GM21526 (cell line): ENCODE measurements around the gene RAI1.
"Not testable (repeated sequence)": the region's sequence is repeated elsewhere in the genome, so short reads cannot be mapped to it uniquely, and the experiment has no call there.

Experiments used
- ATAC-seq: cut with Tn5 transposase; IDR thresholded peaks from one replicate; pipeline ENCODE4 v1.9.1; 2021; ENCODE audit warnings: moderate library complexity; ENCODE audit not compliant: unreplicated experiment, low FRiP score

The RAI1 gene

DNA sequence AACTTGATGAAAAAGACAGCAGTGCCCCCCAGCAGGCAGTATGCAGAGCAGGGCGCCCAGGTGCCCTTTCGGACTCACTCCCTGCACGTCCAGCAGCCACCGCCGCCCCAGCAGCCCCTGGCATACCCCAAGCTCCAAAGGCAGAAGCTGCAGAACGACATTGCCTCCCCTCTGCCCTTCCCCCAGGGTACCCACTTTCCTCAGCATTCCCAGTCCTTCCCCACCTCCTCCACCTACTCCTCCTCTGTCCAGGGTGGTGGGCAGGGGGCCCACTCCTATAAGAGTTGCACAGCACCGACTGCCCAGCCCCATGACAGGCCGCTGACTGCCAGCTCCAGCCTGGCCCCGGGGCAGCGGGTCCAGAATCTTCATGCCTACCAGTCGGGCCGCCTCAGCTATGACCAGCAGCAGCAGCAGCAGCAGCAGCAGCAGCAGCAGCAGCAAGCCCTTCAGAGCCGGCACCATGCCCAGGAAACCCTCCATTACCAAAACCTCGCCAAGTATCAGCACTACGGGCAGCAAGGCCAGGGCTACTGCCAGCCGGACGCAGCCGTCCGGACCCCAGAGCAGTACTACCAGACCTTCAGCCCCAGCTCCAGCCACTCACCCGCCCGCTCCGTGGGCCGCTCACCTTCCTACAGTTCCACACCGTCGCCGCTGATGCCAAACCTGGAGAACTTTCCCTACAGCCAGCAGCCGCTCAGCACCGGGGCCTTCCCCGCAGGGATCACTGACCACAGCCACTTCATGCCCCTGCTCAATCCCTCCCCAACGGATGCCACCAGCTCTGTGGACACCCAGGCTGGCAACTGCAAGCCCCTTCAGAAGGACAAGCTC is 112.3 kb downstream of the RAI1 start:
- ATAC-seq, result no peak

DNA sequence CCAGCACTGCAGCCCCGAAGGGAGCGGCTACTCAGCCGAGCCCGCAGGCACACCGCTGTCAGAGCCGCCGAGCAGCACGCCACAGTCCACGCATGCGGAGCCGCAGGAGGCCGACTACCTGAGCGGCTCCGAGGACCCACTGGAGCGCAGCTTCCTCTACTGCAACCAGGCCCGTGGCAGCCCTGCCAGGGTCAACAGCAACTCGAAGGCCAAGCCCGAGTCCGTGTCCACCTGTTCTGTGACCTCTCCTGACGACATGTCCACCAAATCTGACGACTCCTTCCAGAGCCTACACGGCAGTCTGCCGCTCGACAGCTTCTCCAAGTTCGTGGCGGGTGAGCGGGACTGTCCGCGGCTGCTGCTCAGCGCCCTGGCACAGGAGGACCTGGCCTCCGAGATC is 113.1 kb downstream of the RAI1 start:
- no peak for ATAC-seq

DNA sequence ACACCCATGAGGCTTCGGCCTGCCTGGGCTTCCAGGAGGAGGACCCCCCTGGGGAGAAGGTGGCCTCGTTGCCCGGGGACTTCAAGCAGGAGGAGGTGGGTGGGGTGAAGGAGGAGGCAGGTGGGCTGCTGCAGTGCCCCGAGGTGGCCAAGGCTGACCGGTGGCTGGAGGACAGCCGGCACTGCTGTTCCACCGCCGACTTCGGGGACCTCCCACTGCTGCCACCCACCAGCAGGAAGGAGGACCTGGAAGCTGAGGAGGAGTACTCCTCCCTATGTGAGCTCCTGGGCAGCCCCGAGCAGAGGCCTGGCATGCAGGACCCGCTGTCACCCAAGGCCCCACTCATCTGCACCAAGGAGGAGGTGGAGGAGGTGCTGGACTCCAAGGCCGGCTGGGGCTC is 114.0 kb downstream of the RAI1 start:
- ATAC-seq, result no peak

DNA sequence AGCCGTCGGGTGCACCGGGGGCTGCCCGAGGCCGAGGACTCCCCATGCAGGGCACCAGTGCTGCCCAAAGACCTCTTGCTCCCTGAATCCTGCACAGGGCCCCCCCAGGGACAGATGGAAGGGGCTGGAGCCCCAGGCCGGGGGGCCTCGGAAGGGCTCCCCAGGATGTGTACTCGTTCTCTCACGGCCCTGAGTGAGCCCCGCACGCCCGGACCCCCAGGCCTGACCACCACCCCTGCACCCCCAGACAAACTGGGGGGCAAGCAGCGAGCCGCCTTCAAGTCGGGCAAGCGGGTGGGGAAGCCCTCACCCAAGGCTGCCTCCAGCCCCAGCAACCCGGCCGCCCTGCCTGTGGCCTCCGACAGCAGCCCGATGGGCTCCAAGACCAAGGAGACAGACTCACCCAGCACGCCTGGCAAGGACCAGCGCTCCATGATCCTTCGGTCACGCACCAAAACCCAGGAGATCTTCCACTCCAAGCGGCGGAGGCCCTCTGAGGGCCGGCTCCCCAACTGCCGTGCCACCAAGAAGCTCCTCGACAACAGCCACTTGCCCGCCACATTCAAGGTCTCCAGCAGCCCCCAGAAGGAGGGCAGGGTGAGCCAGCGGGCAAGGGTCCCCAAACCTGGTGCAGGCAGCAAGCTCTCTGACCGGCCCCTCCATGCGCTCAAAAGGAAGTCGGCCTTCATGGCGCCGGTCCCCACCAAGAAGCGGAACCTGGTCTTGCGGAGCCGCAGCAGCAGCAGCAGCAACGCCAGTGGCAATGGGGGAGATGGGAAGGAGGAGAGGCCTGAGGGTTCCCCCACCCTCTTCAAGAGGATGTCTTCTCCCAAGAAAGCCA is 114.9 kb downstream of the RAI1 start:
- ATAC-seq, result no peak

DNA sequence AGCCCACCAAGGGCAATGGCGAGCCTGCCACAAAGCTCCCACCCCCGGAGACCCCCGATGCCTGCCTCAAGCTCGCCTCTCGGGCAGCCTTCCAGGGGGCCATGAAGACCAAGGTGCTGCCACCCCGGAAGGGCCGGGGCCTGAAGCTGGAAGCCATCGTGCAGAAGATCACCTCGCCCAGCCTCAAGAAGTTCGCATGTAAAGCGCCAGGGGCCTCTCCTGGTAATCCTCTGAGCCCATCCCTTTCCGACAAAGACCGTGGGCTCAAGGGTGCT is 115.5 kb downstream of the RAI1 start:
- ATAC-seq, result no peak

DNA sequence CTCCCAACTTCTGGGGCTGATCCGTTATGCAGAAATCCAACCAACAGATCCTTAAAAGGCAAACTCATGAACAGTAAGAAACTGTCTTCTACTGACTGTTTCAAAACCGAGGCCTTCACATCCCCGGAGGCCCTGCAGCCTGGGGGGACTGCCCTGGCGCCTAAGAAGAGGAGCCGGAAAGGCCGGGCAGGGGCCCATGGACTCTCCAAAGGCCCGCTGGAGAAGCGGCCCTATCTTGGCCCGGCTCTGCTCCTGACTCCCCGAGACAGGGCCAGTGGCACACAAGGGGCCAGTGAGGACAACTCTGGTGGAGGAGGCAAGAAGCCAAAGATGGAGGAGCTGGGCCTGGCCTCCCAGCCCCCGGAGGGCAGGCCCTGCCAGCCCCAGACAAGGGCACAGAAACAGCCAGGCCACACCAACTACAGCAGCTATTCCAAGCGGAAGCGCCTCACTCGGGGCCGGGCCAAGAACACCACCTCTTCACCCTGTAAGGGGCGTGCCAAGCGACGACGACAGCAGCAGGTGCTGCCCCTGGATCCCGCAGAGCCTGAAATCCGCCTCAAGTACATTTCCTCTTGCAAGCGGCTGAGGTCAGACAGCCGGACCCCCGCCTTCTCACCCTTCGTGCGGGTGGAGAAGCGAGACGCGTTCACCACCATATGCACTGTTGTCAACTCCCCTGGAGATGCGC is 116.0 kb downstream of the RAI1 start:
- no peak for ATAC-seq

DNA sequence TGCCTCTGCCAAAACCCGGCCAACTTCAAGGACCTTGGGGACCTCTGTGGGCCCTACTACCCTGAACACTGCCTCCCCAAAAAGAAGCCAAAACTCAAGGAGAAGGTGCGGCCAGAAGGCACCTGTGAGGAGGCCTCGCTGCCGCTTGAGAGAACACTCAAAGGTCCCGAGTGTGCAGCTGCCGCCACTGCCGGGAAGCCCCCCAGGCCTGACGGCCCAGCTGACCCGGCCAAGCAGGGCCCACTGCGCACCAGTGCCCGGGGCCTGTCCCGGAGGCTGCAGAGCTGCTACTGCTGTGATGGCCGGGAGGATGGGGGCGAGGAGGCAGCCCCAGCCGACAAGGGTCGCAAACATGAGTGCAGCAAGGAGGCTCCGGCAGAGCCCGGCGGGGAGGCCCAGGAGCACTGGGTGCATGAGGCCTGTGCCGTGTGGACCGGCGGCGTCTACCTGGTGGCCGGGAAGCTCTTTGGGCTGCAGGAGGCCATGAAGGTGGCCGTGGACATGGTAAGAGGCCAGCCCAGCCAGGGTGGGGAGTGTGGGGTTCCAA is 116.8 kb downstream of the RAI1 start:
- ATAC-seq, result no peak

DNA sequence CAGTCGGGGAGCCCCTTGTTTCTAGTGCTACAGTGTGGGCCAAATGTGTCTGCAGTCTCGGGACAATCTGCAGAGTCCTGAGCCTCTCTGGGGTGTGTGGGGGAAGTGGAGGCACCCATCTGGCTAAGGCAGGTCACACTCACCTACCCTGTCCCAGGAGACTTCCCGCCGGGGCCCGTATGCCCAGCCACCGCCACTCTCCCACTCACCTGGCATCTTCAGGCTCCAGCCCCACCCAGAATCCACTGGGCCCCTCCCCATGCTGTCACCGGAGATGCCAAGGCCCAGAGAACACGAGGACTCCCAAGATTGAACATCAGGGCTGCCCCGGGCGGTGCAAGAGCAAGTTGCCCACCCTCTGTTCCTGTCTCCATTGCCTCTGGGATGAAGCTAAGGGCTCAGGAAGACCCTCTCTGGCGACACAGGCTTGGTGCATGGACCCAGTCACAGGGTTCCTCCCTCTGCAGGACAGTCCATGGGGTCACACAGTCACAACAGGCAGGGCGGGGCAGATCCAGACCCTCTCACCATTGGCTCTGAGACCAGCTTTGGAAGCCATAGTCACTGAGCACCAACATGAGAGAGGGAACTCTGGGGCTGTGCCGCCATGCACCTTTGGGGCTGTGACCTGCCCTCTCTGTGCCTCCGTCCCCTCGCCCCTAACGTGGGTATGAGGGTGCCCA is 117.5 kb downstream of the RAI1 start:
- ATAC-seq, result no peak

DNA sequence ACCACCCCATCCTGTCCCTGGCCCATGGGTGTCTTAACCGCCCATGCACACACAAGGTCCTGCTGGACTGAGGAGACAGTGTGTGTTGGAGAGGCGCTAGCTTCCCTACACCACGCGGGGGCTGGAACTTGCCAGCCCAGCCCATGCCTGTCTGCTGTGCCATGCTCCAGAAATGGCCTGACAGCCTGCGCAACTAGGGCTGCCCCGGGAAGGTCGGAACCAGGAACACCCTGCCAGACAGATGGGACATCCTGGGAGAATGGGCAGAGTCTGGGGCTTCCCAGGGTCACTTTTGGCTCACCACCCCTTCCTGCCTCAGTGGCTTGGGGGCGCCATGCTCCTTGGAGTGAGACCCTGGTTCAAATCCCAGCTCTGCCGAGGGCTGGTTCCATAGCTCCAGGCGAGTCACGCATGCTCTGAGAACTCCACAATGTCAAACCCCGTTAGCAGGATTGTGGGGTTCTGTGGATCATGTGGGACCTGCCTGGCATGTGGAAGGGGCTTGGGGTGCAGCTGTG is 119.3 kb downstream of the RAI1 start:
- no peak for ATAC-seq

DNA sequence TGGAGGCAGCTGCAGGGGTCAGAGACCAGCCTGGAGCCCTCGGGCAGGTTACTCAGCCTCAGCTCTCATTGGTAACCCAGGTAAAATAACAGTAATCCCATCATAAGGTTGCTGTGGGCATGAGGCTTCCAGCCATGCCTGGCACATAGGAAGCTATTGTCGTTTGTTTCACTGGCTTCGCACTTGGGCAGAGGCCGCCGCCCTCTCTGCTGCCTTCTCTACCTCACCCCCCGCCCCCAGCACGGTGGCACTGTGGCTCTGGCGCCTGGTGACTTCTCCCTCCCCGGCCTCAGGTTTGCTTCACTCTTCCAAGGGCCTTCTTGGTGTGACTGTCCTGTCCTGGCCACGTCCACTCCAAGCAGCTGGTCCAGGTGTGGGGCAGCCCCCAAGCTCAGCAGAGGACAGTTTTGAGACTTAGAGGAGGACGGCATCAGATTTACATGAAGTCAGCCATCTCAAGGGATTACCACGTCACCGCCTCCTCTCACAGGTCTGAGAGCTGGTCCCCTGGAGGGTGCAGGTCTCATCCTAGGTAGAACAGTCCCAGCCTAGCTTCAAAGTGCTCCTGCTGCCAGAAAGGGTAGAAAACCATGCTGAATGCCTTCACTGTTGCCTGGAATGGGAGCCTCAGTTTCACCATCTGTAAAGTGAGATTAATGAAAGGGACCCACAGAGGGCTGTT is 120.7 kb downstream of the RAI1 start:
- ATAC-seq, result no peak

DNA sequence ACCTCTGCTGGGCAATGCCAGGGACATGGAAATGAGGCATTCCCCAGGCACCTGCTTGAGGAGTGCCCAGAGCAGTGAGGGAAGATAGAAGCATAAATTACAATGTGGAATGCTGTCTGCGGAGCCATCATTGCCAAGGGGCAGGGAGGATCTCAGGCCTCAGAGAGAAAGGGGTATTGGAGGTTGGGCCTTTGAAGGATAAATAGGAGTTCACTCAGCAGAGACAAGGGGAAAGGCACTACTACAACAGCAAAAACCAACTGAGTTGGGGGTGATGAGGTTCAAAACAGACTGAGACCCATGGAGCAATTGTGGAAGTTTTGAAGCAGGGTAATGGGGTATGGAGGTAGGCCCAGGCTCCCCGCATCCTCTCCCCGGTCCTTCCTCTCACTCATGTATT is 122.7 kb downstream of the RAI1 start:
- ATAC-seq, result no peak

DNA sequence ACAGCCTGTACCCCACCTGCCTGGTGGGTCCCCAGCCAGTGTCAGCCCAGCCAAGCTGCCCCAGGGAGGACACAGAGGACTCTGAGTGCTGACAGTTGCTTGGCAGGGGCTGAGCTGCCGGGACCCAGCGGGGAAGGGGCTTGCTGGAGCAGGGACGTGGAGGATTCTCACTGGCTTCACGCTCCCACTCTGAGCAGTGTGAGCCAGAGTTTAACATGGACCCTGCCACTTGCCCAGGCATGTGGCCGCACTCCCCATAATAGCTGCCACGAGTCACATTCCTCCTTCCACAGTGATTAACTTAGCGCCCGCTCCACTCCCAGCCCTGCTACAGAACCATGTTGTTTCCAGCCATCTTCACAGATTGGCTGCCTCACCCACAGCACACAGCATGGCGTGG is 124.3 kb downstream of the RAI1 start:
- no peak for ATAC-seq

DNA sequence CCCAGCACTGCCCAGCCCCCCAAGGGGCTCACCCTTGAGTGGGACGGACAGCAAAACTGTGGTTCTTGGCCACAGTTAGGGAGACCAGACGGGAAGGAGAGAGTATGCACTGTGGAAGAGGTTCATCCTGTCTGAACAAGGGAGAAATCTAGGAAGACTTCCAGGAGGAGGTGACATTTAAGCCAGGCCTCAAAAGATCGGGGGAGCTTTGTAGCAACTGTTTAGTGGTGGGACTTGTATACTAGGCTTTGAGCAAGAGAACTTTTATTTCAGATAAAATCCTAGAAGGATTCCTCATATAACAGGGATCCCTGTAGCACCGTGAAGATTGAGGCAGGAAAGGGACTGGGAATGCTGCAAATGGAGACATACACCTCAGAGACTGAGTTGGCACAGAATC is 124.8 kb downstream of the RAI1 start:
- no peak for ATAC-seq

DNA sequence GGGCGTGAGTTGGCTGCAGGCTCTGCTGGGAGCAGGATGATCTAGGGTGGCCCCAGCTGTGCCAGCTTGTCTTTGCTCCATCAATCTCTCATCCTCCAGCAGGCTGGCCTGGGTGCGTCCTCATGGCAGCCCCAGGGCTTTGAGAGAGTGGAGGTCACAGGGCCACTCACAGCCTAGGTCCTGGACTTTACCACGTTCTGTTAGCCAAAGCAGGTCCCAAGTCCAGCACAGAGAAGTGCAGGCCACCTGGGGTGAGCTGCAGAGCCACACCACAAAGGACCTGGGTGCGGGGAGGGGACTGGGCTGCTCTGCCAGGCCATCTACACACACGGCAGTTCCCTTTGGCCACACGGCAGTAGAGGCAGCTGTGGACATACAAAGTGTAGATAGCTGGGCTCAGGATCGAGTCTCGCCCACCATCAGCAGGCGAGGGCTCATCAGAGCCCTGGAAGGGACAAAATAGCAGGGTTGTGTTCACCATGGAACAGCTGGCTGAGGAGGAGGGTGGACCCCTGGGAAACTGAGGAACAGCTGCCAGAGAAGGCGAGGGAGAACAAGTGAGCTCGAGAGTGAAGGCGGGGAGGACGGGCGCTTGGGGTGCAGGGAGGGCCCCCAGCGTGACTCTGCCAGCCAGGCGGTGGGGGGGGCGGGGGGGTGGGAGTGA is 125.5 kb downstream of the RAI1 start:
- no peak for ATAC-seq

DNA sequence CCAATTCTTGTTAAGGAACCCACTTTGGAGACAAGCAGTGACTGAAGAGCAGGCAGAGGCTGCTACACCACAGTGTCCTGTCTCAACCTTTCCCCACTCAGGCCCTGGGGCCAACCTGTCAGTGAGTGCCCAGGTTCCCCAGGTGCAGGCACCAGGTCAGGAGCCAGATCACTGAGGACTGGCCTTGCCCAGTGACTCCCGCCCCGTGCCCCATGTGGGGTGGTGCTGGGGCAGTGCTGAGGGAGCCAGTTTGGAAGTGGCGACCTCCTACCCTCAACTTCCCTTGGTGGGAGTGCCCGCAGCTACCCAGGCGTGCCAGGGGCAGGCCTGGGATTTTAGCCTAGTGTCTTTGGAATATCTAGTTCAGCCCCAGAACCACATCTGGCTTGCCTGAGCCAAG is 126.2 kb downstream of the RAI1 start:
- ATAC-seq, result no peak

DNA sequence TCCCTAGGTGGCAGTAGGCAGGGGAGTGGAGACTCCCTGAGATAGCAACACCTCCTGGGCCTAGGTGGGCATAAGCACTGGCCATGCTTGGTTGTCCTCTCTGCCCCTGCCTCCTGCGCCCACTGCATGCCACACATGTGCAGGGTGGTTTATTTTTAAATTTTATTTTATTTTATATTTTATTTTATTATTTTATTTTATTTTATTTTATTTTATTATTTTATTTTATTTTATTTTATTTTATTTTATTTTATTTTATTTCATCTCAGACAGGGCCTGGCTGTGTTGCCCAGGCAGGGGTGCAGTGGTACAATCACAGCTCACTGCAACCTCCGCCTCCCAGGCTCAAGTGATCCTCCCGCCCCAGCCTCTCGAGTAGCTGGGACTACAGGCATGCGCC is 126.9 kb downstream of the RAI1 start:
- not testable (repeated sequence) for ATAC-seq

DNA sequence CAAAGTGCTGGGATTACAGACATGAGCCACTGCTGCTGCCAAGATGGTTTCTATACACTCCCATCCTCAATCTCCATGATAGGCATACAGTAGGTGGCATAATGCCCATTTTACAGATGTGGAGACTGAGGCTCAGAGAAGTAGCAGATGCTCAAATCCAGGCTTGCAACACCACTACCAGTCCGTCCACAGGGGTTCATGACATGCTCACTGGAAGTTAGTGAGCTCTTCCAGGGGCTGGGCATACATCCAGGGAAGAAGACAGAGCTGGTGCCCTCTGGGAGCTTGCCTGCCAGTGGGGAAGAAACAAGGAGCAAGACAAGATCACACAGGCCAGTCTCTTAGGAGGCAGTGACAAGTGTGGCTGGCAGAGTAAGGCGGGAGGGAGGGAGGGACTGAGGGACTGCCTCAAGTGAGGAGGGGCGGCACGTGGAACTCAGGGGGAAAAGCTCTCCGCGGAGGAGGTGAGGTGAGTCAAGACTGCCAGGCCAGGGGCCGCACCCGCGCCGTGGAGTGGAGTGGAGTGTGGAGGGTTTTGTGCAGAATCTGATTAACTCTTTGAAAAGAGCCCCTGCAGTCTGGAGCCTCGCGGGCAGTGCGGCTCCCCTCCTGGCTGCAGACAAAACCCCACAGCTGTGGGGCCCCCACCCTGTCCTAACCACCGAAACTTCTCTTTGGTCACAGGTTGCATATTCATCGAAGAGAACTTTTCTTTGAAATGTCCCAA is 127.6 kb downstream of the RAI1 start:
- no peak for ATAC-seq

DNA sequence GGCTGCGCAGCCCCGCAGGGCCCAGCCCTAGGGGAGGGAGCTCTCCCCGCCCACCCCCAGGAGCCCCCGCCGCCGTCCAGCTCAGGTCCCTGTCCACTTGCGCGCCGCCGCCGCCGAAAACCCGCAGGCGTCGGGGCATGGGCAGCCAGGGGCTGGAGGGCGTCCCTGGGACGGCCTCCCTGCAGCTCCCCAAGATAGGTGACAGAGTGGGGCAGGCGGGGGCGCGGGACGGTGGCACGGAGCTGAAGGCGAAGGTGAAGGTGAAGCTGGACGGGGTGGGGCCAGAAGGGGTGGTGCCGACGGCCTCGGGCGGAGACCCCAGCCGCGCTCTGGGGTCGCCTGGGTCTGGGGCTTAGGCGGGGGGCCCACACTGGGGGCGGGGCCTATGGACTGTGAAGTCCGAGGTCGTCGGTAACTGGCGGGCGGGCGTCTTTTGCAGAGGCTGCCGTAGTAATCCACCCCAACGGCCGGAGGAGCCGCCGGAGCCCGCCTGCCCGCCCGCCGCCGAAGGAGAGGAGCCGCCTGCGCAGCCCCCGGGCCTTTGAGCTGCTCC is 128.3 kb downstream of the RAI1 start:
- no peak for ATAC-seq
